Heart left ventricle (tissue), 13 donors: Measurements from ENCODE around the gene CD247.

Experiments used
- POLR2A ChIP-seq, 2 donors: fragments of 450-650 bp; IDR thresholded peaks; one replicate each; pipeline ENCODE4 v1.6.1; 2017; ENCODE audit warnings: antibody characterized with exemption in 2 of 2, mild to moderate bottlenecking in 2 of 2, moderate library complexity in 2 of 2
- TF ChIP-seq, protein P1 (sequence below), 12 donors: fragments of 200-600 bp; sonication (generic) in 4 of 12; IDR thresholded peaks; one replicate each; pipeline versions ENCODE4 v1.5.0 to v1.8.0; 2018 to 2022; ENCODE audit warnings: antibody characterized with exemption in 12 of 12, mild to moderate bottlenecking in 5 of 12
- donor health status: ischemic (EF 13 %, LVEDD 7.1; RV severe dilation, severe dysfunction).
- donor health status: DM: no; HTN: yes; CAD: no.
- donor health status: DM: no; HTN: no; CAD: no.
- donor health status: ischemic (EF 25% LVEDD 6.9; RV normal size, moderate dysfunction).
- donor health status: ischemic (EF 25% LVEDD 5.7; RV mildly dilated, moderate dysfunction).
- donor health status: ischemic (EF 35%, LVEDD 5.7; RV mildly dilated, moderate dysfunction).
- donor health status: nonischemic (EF 11% LVEDD 7.7; RV severe dilation, severe dysfunction).
- donor health status: DM: yes; HTN: yes; CAD: no.
- donor health status: PGD.
- donor health status: ischemic (EF 29% LVEDD 5.4; RV normal size, mild dysfunction).
- donor health status: nonischemic (EF 23%, LVEDD 6.1; RV moderate dilation, normal function).

DNA sequence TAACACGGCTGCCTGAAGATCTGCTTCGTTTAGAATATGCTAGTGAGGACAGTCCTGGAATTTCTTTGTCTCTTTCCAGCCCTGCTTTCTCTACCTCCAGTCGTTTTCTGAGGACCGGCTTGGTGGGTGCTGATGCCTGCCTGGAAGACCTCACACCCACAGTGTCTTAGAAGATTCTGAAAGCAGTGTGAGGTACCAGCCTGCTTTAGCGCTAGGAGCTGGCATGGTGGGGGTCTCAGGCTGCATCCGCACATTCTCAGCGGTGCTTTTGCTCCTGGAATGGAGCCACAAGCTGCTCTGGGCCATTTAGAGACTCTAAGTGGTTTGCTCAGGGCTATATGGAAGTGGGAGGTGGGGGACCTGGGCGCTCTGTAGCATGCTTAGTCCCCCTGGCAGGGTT, 61.4 kb downstream of the CD247 start:
- TF ChIP-seq, protein P1, sequence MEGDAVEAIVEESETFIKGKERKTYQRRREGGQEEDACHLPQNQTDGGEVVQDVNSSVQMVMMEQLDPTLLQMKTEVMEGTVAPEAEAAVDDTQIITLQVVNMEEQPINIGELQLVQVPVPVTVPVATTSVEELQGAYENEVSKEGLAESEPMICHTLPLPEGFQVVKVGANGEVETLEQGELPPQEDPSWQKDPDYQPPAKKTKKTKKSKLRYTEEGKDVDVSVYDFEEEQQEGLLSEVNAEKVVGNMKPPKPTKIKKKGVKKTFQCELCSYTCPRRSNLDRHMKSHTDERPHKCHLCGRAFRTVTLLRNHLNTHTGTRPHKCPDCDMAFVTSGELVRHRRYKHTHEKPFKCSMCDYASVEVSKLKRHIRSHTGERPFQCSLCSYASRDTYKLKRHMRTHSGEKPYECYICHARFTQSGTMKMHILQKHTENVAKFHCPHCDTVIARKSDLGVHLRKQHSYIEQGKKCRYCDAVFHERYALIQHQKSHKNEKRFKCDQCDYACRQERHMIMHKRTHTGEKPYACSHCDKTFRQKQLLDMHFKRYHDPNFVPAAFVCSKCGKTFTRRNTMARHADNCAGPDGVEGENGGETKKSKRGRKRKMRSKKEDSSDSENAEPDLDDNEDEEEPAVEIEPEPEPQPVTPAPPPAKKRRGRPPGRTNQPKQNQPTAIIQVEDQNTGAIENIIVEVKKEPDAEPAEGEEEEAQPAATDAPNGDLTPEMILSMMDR (IDR thresholded peaks at IDR 0.05) = no peak
- TF ChIP-seq POLR2A (IDR thresholded peaks at IDR 0.05) = no peak
